HG02970 (cell line): Measurements from ENCODE around the gene BTF3L4.
A peak's percentile ranks its signal among the peaks of the same experiment; 100 is the strongest.
"Not testable (repeated sequence)": the region's sequence is repeated elsewhere in the genome, so short reads cannot be mapped to it uniquely, and the experiment has no call there.

Experiments used
- ATAC-seq: cut with Tn5 transposase; IDR thresholded peaks from one replicate; pipeline ENCODE4 v1.9.1; 2021; ENCODE audit warnings: mild to moderate bottlenecking, moderate library complexity, moderate number of reproducible peaks; ENCODE audit not compliant: unreplicated experiment, low FRiP score

Gene BTF3L4

GRCh38 chr1:52055066-52055865, 829 bp upstream of the BTF3L4 start, which contains the start of gene TXNDC12:
Gene TXNDC12, minus strand, starts transcription at chr1:52055191. Its CDS starts 95 bp downstream, at chr1:52055096.
- peak; percentile 34 for ATAC-seq

GRCh38 chr1:52055866-52056162, 281 bp upstream of the BTF3L4 start:
- no peak for ATAC-seq

- peak; percentile 25 for ATAC-seq
Measured at GRCh38 chr1:52056937-52057231, 789 bp downstream of the BTF3L4 start.

- ATAC-seq, result no peak
Measured at GRCh38 chr1:52057255-52057654, 1.2 kb downstream of the BTF3L4 start.

GRCh38 chr1:52057876-52058415, 1.9 kb downstream of the BTF3L4 start:
- no peak for ATAC-seq

GRCh38 chr1:52059321-52059720, 3.2 kb downstream of the BTF3L4 start:
- ATAC-seq, result no peak

- no peak for ATAC-seq
Measured at GRCh38 chr1:52059888-52060287, 3.8 kb downstream of the BTF3L4 start.

GRCh38 chr1:52060822-52061221, 4.7 kb downstream of the BTF3L4 start:
- no peak for ATAC-seq

GRCh38 chr1:52063192-52063591, 7.1 kb downstream of the BTF3L4 start:
- no peak for ATAC-seq

GRCh38 chr1:52070704-52071103, 14.6 kb downstream of the BTF3L4 start:
- no peak for ATAC-seq

- ATAC-seq, result no peak
Measured at GRCh38 chr1:52072291-52072690, 16.2 kb downstream of the BTF3L4 start.

GRCh38 chr1:52077277-52077676, 21.2 kb downstream of the BTF3L4 start:
- ATAC-seq, result not testable (repeated sequence)

GRCh38 chr1:52080014-52080415, 23.9 kb downstream of the BTF3L4 start:
- no peak for ATAC-seq

- ATAC-seq, result not testable (repeated sequence)
Measured at GRCh38 chr1:52087892-52088291, 31.8 kb downstream of the BTF3L4 start.

- ATAC-seq, result not testable (repeated sequence)
Measured at GRCh38 chr1:52094300-52094699, 38.2 kb downstream of the BTF3L4 start.

GRCh38 chr1:52096216-52096615, 40.1 kb downstream of the BTF3L4 start:
- ATAC-seq, result no peak

GRCh38 chr1:52098139-52098871, 42.2 kb downstream of the BTF3L4 start:
- ATAC-seq, result no peak

- no peak for ATAC-seq
Measured at GRCh38 chr1:52102336-52103013, 46.4 kb downstream of the BTF3L4 start.

- no peak for ATAC-seq
Measured at GRCh38 chr1:52111492-52111891, 55.4 kb downstream of the BTF3L4 start.

GRCh38 chr1:52112489-52112888, 56.4 kb downstream of the BTF3L4 start:
- ATAC-seq, result no peak
